Hematopoietic multipotent progenitor cell treated with erythropoietin and hydrocortisone succinate and interleukin-3 and kit ligand, for 15 days (in vitro differentiated cells): ENCODE results near the gene C19orf25.
"Not testable (repeated sequence)": the region's sequence is repeated elsewhere in the genome, so short reads cannot be mapped to it uniquely, and the experiment has no call there.

Source experiments
- DNase-seq: peaks from one replicate; pipeline ENCODE4 v3.0.0-alpha.2; 2015; ENCODE audit warnings: low spot score

C19orf25 gene

DNA sequence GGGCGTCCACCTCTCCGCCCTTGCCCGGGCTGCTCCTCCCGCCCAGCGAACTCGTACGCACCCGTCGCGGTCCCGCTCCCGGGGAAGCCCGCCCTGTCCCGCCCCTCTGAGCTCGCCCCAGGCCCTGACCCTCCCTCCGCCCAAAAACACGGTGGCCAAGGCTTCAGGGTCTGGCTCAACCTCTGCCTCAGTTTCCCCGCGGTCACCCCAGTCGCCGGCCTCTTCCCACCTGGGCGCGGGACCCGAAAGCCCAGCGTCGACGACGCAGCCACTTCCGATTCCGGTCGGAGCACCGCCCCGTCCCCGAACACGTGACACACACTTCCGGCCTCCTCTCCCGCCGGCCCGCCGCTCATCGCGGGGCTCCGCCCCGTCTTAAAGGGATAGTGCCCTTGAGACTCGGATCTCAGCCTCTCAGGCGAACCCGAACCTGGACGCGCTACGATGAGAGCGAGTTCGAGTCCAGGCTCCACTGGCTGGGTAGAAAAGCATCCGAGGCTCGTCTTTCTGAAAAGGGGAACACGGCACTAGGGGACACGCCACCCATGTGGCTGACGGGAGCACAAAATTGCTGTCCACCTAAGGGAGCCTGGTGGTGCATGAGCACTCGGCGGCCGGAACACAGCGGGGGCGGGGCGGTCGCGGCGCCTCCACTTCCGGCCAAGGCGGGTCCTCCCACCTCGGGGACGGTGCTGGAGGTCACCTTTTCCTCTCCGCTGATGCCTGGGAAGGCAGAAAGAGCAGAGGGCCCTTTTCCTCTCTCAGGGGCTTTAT is at the start of gene C19orf25:
TSS of gene C19orf25 (minus strand) at position 282 of the 774 bp plus-strand sequence. CDS start 312 bp downstream, outside the sequence.
- peak; percentile 93 for DNase-seq

DNA sequence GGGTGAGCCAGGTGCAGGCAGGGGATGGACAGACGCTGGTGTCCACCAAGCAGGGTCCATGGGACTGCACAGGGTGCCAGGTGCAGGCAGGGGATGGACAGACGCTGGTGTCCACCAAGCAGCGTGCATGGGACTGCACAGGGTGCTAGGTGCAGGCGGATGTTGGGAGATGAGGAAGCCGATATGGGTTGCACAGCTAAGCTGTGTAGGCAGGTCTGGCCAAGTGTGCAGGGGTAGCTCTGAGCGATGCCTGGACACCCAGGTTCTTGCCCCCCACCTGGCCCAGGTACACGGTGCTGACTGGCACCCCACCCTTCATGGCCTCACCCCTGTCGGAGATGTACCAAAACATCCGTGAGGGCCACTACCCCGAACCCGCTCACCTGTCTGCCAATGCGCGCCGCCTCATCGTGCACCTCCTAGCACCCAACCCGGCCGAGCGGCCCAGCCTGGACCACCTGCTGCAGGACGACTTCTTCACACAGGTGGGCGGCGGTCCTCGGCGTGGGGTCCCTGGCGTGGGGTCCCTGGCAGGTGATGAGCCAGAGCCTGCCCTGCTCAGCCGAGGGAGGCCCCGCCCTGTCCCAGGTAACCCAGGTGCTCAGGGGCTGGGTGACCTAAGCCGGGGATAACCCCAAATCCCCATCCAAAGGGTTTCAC is 48.8 kb upstream of the C19orf25 start:
- DNase-seq: no peak

DNA sequence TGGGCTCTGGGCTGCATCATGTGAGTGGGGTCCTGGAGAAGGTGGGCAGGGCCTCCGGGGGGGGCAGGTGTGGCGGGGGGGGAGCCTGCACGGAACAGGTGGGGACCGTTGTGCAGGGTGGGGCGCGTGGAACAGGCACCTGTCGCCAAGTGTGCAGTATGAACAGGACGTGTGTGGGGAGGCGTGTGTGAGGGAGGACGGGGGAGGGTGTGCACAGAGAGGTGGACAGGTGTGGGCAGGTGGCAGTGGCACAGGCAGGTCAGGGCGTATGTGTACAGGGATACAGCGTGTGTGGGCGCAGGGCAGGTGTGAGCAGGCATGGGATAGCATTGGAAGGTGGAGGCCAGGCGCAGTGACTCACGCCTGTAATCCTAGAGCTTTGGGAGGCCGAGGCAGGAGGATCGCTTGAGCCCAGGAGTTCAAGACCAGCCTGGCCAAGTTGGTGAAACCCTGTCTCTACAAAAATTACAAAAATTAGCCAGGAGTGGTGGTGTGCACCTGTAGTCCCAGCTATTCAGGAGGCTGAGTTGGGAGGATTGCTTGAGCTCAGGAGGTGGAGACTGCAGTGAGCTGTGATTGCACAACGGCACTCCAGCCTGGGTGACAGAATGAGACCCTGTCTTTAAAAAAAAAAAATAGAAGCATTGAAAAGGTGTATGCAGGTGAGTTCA is 48.1 kb upstream of the C19orf25 start:
- no peak for DNase-seq

GRCh38 chr19:1526066-1526778 is 47.2 kb upstream of the C19orf25 start:
- no peak for DNase-seq

- no peak for DNase-seq
These were observed 46.3 kb upstream of the C19orf25 start for GRCh38 chr19:1525343-1525742.

DNA sequence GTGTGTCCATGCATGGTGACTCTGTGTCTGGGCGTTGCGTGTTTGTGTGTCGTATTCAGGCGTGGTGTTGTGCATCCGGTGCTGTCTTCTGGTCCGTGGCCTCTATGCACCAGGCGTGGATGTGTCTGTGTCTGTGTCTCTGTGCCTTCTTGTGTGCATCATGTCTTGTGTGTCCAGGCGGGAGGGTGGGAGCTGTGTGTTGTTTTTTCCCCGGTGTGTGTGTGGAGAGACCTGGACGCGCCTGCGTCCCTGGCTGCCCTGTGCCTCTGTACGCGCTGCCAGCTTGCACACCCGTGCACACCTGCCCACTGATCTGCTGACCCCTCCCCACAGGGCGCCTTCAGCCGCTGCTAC is 45.9 kb upstream of the C19orf25 start:
- DNase-seq: no peak

- DNase-seq: no peak
These were observed 45.4 kb upstream of the C19orf25 start for GRCh38 chr19:1524287-1524971.

DNA sequence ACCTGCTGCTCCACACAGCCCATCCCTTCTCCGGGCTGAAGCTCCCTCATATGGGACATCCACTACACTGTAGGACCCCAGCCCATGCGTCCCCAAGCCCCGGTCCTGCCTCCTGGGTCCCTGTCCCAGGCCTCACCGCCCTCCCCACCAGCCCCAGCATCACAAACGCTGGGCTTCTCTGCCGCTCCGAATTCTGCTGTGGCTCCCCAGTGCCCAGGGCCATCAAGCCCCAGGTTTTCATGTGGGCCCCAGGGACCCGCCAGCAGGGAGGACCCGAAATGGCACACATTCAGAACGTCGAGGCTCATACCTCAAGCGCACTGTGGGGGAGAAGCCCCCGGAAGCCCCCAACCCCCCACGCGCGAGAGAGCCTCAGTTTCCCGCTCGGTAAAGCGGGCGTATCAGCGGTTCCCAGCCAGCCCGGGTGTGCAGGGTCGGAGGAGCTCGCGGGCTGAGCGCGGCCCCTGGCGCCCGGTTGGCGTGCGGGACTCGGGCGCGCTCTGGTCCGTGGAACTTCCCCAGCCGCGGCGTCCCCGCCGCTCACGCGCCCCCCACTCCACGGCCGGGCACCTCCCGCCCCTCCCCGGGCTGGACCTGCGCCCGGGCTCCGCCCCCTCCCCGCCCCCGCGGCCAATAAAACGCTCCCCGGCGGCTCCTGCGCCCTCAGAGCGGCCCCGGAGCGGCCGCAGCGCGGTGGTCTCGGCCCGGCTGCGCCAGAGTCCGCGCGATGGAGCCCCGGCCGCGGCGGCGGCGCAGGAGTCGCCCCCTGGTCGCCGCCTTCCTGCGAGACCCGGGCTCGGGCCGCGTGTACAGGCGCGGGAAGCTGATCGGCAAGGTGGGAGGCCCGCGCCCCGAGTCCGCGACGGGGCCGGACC is 44.6 kb upstream of the C19orf25 start, which contains the start of gene PLK5:
TSS of gene PLK5 (plus strand) at position 666 of the 875 bp plus-strand sequence. CDS start 2,920 bp downstream, outside the sequence.
- DNase-seq: no peak

DNA sequence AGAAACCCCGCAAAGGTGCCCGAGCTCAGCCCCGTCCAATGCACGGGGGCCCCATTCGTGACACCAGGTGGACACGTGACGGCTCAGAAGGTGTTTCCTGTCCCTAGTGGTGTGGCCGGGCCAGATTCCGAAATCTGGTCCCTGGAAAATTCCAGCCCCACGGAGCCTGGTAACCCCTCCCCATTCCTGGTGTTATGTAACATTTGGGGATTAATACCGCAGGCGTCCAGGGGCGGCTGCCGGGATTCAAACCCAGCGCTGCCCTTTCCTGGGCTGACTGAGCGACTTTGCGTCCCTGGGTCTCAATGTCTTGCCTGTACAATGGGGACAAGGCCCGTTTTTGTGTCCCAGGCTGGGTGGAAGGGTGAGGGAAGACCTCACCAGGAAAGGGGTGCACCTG is 43.8 kb upstream of the C19orf25 start:
- DNase-seq: no peak

DNA sequence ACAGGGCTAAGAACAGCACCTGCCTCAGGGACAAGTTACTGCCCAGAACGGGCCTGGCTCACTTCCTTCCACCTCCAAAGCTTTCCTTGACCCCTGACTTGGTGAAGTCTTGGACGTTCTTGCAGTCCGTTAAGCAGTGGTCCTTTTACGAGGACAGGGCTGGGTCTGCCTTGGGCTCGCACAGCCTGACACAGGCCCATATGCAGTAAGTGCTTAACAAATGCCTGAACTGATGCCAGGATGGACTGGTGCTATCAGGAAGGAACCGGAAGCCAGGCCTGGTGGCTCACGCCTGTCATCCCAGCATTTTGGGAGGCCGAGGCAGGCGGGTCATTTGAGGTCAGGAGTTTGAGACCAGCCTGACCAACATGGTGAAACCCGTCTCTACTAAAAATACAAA is 43.0 kb upstream of the C19orf25 start:
- DNase-seq: no peak

DNA sequence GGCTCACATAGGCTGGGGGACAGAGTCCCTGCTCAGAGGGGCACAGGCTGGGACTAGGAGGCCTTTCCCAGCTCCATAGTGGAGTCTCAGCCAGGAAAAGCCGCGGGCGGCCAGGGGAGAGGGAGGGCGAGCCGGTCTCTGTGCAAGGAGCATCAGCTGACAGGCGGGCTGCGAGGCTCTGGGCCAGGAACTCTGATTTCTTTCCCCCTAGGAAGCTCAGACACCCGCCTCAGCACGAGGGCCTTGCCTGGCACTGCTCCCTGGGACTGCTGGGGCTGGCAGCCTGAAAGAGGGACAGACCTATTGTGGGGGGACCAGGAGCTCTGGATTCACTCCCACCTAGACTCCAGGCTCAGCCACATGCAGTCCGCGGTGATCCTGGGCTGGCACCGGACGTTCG is 42.6 kb upstream of the C19orf25 start:
- no peak for DNase-seq

- DNase-seq: no peak
These were observed 41.3 kb upstream of the C19orf25 start for GRCh38 chr19:1520203-1520780.

DNA sequence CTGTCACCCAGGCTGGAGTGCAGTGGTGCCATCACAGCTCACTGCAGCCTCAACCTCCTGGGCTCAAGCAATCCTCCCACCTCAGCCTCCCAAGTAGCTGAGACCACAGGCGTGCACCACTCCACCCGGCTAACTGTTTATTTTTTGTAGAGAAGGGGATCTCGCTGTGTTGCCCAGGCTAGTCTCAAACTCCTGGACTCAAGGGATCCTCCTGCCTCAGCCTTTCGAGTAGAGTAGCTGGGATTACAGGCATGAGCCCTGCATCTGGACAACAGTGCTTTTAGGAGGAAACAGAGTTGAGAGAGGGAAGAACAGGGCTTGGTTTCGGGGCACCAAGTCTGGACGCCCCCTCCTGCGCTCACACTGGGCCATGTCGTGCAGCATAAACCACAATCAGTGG is 40.8 kb upstream of the C19orf25 start:
- not testable (repeated sequence) for DNase-seq

- DNase-seq: no peak
These were observed 39.5 kb upstream of the C19orf25 start for GRCh38 chr19:1518471-1518870.

- DNase-seq: no peak
These were observed 37.4 kb upstream of the C19orf25 start for GRCh38 chr19:1516395-1516753.

DNA sequence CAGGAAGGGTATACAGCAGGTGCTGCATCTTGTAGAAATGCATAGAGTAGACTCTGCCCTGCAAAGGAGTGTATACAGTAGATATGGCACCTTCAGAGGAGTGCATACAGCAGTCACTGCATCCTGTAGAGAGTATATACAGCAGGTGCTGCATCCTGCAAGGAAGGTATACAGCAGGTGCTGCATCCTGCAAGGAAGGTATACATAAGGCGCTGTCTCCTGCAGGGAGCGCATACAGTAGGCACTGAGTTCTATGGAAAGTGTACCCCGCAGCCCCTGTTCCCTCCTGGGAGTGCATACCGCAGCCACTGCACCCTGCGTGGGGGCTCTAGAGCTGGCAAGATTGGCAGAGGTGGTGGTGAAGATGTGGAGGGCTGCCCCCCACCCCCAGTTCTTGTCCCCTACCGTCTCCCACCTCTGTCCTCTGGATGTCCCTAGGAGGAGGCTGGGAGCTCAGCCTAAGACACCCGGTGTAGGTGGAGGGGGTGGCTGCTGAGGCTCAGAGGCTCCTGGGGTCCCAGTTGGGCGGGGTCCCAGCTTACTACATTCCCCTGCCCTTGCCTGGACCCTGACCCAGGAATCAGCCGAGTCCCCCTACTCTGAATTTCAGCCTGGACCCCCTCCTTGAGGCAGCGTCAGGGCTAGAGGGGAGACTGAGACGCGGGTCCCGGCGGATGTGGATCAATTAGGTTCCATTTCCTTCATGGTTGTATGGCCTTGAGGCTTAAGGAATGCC is 36.1 kb upstream of the C19orf25 start:
- DNase-seq: no peak

GRCh38 chr19:1514295-1514661 is 35.3 kb upstream of the C19orf25 start:
- DNase-seq: no peak

DNA sequence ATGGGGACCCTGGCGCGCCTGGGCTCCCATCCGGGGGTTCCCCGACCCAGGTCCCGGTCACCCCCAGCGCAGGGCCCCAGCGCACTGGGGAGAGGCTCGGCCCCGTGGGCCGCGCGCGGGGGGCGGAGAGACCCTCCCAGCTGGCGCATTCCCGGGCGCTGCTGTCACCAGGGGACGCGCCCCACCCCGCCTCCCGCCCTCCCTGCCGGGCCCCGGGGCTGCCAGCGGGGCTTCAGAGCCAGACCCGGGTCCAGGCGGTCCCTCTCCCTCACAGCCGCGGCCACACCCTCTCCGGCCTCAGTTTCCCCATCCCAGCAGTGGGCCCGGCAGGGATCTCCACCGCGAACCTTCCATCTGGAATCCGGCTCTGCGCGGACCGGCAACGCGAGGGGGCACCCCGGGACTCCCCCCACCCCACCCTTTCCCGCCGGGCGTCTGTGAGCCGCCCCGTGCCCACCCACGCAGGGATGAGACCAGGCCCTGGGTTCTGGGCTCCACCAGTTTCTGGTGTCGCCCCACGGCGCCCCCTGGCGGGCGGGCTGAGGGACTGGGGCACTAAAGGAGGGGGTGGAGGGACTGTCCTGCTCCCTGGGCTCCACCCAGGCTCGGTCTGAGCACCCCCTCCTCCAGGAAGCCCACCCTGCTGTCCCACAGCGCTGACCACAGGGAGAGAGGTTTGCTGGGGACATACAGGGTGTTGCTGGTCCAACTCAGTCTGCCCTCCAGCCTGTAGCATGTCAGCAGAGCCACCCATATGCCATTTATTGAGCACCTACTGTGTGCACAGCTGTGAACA is 34.7 kb upstream of the C19orf25 start:
- peak; percentile 65 for DNase-seq
